GM10266 (cell line): Measurements from ENCODE around the gene RANBP3L.

Experiments
- DNase-seq: peaks from one replicate; pipeline ENCODE4 v3.0.0; 2012; ENCODE audit errors: extremely low spot score
- CTCF ChIP-seq: IDR thresholded peaks from 2 replicates; pipeline ENCODE4 v1.5.1; 2012; ENCODE audit warnings: mild to moderate bottlenecking, low read depth; ENCODE audit not compliant: control insufficient read depth, insufficient read depth; ENCODE audit errors: missing control alignments

RANBP3L gene

GRCh38 chr5:36279054-36279698 is 22.5 kb downstream of the RANBP3L start:
- TF ChIP-seq CTCF: no peak
- DNase-seq: no peak

GRCh38 chr5:36277521-36278176 is 24.1 kb downstream of the RANBP3L start:
- TF ChIP-seq CTCF: no peak
- no peak for DNase-seq

GRCh38 chr5:36276864-36277263 is 24.8 kb downstream of the RANBP3L start:
- TF ChIP-seq CTCF: no peak
- no peak for DNase-seq

- no peak for DNase-seq
- TF ChIP-seq CTCF: no peak
These were observed 27.7 kb downstream of the RANBP3L start for GRCh38 chr5:36273809-36274526.

DNA sequence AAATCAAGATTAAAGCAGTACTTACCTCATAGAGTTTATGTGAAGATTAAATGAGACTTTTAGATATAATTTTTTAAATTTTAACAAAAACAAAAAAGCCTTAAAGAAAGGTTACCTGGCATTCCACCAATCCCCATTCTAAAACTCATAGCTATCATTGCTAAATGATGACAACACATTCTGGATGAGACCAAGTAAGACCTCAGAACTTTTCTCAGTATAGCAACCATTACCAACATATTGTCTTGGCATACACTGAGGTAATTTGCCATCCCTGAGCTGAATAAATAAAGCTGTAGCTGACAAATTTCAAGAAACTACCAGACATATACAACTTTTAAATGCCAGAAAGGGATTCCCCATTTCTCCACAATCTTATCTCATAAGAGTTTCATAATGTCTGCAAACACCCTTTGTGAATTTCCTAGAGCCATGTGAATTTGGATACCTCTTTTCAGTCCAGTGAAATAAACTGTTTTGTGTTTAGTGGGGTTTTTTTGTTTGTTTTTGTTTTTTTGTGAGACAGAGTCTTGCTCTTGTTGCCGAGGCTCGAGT is 29.5 kb downstream of the RANBP3L start:
- TF ChIP-seq CTCF: no peak
- no peak for DNase-seq

GRCh38 chr5:36270876-36271575 is 30.7 kb downstream of the RANBP3L start:
- DNase-seq: no peak
- TF ChIP-seq CTCF: no peak
